SU-DHL-6 (cell line): ENCODE results near the gene ACVR1B.

Experiments used
- H2AFZ ChIP-seq: fragments of 200-600 bp; sonication (generic); 2 replicates; pipeline ENCODE4 v1.6.1; 2014; ENCODE audit warnings: low read depth, mild to moderate bottlenecking, moderate library complexity, mixed read lengths, antibody characterized with exemption, low read length; ENCODE audit not compliant: severe bottlenecking
- H3F3A ChIP-seq: fragments of 200-600 bp; shearing (Covaris generic); 2 replicates; pipeline ENCODE4 v1.6.0; 2016; ENCODE audit warnings: antibody characterized with exemption, mild to moderate bottlenecking; ENCODE audit not compliant: insufficient read depth
- H3K27ac ChIP-seq: fragments of 200-600 bp; sonication (generic); 2 replicates; pipeline ENCODE4 v1.5.1; 2016; ENCODE audit warnings: low read depth, mild to moderate bottlenecking, low read length, moderate library complexity, mixed read lengths
- H3K27me3 ChIP-seq: fragments of 200-600 bp; sonication (generic), shearing (Covaris generic); 2 replicates; pipeline ENCODE4 v1.6.0; 2014; ENCODE audit warnings: mild to moderate bottlenecking, low read length
- H3K36me3 ChIP-seq: fragments of 200-600 bp; sonication (generic); 2 replicates; pipeline ENCODE4 v1.6.1; 2014; ENCODE audit warnings: mild to moderate bottlenecking, low read length, mixed read lengths
- H3K4me2 ChIP-seq: fragments of 300-600, 200-600 bp; shearing (Covaris generic), sonication (generic); 2 replicates; pipeline ENCODE4 v1.6.0; 2014; ENCODE audit warnings: low read length, low read depth, mild to moderate bottlenecking; ENCODE audit not compliant: poor library complexity, severe bottlenecking
- H3K4me3 ChIP-seq: fragments of 200-600 bp; sonication (generic); 2 replicates; pipeline ENCODE4 v1.5.1; 2014; ENCODE audit warnings: antibody characterized with exemption, low read length, mild to moderate bottlenecking, mixed read lengths; ENCODE audit not compliant: insufficient read depth, poor library complexity, severe bottlenecking
- H3K79me2 ChIP-seq: fragments of 200-600 bp; sonication (generic); 2 replicates; pipeline ENCODE4 v1.6.1; 2014; ENCODE audit warnings: mild to moderate bottlenecking, low read length, moderate library complexity; ENCODE audit not compliant: insufficient read depth
- H3K9ac ChIP-seq: fragments of 200-600 bp; sonication (generic); 2 replicates; pipeline ENCODE4 v1.7.0; 2014; ENCODE audit warnings: mild to moderate bottlenecking, low read length
- H3K9me2 ChIP-seq: fragments of 200-600 bp; sonication (generic); replicated peaks from 2 replicates; pipeline ENCODE4 v1.6.1; 2014; ENCODE audit warnings: low read length; ENCODE audit not compliant: insufficient read depth
- H3K9me3 ChIP-seq: fragments of 200-600 bp; sonication (generic); 2 replicates; pipeline ENCODE4 v1.6.1; 2014; ENCODE audit warnings: low read length, mixed read lengths; ENCODE audit not compliant: insufficient read depth
- H4K20me1 ChIP-seq: fragments of 200-600 bp; sonication (generic); 2 replicates; pipeline ENCODE4 v1.6.1; 2014; ENCODE audit warnings: low read depth, mild to moderate bottlenecking, antibody characterized with exemption, low read length, moderate library complexity, mixed read lengths
- EZH2phosphoT487 ChIP-seq: fragments of 200-600 bp; sonication (generic), shearing (Covaris generic); conservative IDR thresholded peaks from 2 replicates; pipeline ENCODE4 v1.6.1; 2018; ENCODE audit warnings: mild to moderate bottlenecking, antibody characterized with exemption, low read length, moderate library complexity, mixed read lengths
- TF ChIP-seq, protein P1 (sequence below): fragments of 200-600 bp; sonication (generic); IDR thresholded peaks from one replicate; pipeline ENCODE4 v1.5.1; 2017; ENCODE audit warnings: antibody characterized with exemption, mild to moderate bottlenecking, low read length, moderate library complexity; ENCODE audit not compliant: insufficient read depth, poor library complexity, severe bottlenecking

The ACVR1B gene

GRCh38 chr12:51960488-51960887 lies 9.0 kb downstream of the ACVR1B start:
- Histone ChIP-seq H3K79me2 (no peaks in the 10 kb centered on the region), H3K27ac (no peak overlapping the region), H4K20me1 (0 out of 2 replicates have a peak, but pooled peaks cover 3% of the 10 kb centered on the region), H3K4me3 (no peak overlapping the region), H3K27me3 (no peaks in the 10 kb centered on the region), H3K9me2 (no peaks in the 10 kb centered on the region), H3K36me3 (no peaks in the 10 kb centered on the region), H3K4me2 (no peak overlapping the region), H3K9me3 (no peaks in the 10 kb centered on the region), H3K9ac (no peak overlapping the region), H3F3A (no peaks in the 10 kb centered on the region), H2AFZ (no peak overlapping the region)
- no peak for TF ChIP-seq EZH2phosphoT487
- TF ChIP-seq, protein P1, sequence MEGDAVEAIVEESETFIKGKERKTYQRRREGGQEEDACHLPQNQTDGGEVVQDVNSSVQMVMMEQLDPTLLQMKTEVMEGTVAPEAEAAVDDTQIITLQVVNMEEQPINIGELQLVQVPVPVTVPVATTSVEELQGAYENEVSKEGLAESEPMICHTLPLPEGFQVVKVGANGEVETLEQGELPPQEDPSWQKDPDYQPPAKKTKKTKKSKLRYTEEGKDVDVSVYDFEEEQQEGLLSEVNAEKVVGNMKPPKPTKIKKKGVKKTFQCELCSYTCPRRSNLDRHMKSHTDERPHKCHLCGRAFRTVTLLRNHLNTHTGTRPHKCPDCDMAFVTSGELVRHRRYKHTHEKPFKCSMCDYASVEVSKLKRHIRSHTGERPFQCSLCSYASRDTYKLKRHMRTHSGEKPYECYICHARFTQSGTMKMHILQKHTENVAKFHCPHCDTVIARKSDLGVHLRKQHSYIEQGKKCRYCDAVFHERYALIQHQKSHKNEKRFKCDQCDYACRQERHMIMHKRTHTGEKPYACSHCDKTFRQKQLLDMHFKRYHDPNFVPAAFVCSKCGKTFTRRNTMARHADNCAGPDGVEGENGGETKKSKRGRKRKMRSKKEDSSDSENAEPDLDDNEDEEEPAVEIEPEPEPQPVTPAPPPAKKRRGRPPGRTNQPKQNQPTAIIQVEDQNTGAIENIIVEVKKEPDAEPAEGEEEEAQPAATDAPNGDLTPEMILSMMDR = no peak

GRCh38 chr12:51960890-51961289 lies 9.4 kb downstream of the ACVR1B start:
- no peaks in the 10 kb centered on the region for H3K79me2 ChIP-seq
- H4K20me1 ChIP-seq = 0 out of 2 replicates have a peak, but pooled peaks cover 5% of the 10 kb centered on the region

GRCh38 chr12:51961834-51962233 lies 10.3 kb downstream of the ACVR1B start:
- Histone ChIP-seq H3K9ac (no peak overlapping the region), H3K79me2 (no peaks in the 10 kb centered on the region), H4K20me1 (0 out of 2 replicates have a peak, but pooled peaks cover 5% of the 10 kb centered on the region), H3K4me2 (no peak overlapping the region), H3K9me3 (no peaks in the 10 kb centered on the region), H3K9me2 (no peaks in the 10 kb centered on the region), H3F3A (no peaks in the 10 kb centered on the region), H2AFZ (no peak overlapping the region), H3K27ac (no peak overlapping the region), H3K4me3 (no peak overlapping the region), H3K27me3 (no peaks in the 10 kb centered on the region), H3K36me3 (no peaks in the 10 kb centered on the region)
- TF ChIP-seq, protein P1 = no peak
- no peak for TF ChIP-seq EZH2phosphoT487

More at GRCh38 chr12:51960890-51961289, 9.4 kb downstream of the ACVR1B start:
- Histone ChIP-seq H3F3A (no peaks in the 10 kb centered on the region), H3K9me2 (no peaks in the 10 kb centered on the region), H3K27ac (no peak overlapping the region), H3K4me3 (no peak overlapping the region), H2AFZ (no peak overlapping the region), H3K27me3 (no peaks in the 10 kb centered on the region), H3K9ac (no peak overlapping the region), H3K36me3 (no peaks in the 10 kb centered on the region), H3K4me2 (no peak overlapping the region), H3K9me3 (no peaks in the 10 kb centered on the region)
- TF ChIP-seq EZH2phosphoT487 = no peak
- TF ChIP-seq, protein P1 = no peak
